HuH-7.5 (cell line): ENCODE data around the gene HEXD.

Source experiments
- DNase-seq: peaks from one replicate; pipeline ENCODE4 v3.0.0; 2011; ENCODE audit warnings: low spot score

The HEXD gene

DNA sequence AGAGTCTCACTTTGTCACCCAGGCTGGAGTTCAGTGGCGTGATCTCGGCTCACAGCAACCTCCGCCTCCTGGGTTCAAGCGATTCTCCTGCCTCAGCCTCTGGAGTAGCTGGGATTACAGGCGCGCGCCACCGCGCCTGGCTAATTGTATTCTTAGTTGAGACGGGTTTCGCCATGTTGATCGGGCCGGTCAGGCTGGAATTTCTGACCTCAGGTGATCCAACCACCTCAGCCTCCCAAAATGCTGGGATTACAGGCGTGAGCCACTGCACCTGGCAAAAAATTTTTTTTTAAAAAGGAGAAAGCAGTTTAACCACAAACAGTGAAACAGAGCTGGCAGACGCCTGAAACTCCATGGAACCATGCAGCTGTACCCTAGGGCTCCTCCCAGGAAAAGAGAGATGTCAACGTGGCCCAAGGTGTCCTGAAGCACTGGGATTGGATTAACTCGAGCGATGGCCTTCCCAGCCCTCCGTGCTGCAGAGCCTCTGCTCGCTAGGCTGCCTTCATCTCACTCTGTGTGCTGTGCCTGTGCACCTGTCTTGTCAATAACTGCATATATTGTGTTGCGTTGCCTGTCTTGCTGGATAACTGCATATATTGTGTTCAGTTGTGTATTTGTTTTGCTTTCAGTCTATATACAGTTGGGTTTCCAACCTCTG is 71.8 kb downstream of the HEXD start:
- DNase-seq, result no peak

DNA sequence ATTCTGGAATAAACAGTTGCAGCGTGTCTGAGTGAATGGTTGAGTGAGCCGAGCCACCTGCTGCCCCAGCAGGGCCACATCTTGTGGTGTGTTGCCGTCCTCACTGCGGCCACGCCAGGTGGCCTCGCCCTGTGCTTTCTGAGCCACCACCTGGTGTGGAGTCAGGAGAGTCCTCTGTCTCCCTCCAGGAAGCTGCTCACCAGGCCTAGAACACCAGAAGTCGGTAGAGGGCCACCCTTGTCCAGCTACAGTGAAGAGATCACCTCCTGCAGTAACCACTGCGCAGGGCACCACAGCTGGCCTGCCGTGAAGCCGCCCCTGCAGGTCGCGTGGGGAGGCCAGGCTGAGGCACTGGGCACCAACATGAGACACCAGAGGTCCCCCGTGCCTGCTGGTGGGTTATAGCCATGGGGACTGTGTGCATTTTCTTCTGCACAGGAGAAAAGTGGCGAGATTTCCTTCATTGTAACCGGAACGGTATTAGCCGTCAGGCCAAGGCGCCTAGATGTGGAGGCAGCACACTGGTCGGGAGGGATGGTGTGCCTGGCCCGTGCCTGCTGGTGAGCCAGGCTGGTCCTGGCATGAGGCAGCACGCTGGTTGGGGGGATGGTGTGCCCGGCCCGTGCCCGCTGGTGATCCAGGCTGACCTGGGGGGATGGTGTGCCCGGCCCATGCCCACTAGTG is 72.5 kb downstream of the HEXD start:
- no peak for DNase-seq

DNA sequence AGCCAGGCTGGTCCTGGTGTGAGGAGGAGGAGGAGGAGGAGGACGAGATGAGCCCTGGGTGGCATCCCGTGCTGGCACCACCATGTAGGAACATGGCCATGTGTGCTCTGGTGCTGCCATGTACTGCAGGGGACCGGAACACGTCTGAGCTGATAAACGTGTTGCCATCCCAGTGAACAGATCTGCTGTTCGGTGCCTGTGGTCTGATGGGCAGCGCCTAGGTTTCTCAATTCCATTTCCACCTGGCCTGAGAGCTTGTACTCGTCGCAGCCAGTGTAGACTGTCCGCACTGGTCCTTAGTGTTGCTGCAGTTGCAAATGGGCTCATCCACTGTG is 73.0 kb downstream of the HEXD start:
- no peak for DNase-seq

DNA sequence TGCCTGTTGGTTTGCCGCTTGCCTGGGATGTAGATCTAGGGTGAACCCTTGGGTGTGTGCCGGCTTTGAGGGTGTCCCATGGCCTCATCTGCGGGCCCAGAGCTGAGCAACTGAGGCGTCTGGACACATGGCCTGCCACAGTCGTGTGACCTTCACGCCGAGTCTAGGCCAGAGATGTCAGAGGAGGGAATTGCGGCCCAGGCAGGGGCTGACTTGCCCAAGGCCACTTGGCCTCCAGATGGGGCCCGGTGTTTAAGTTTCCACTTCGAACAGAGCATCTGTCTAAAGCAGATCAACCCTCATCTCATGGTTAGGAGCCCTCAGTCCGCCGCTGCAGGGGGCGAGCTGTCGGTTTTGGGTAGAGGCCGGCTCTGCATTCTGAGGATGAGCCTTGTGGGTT is 73.4 kb downstream of the HEXD start:
- DNase-seq, result no peak
